Activated naive CD4-positive, alpha-beta T cell treated with Interleukin-2 at 50 U/mL for 16 hours (primary cell): ENCODE data around the gene PRICKLE2.

ENCODE experiments used
- DNase-seq: peaks from one replicate; pipeline ENCODE4 v3.0.0-alpha.2; 2020

PRICKLE2 gene

GRCh38 chr3:64187065-64187959 lies 38.0 kb downstream of the PRICKLE2 start:
- DNase-seq: no peak

- no peak for DNase-seq
Measured at GRCh38 chr3:64186667-64187064, 38.6 kb downstream of the PRICKLE2 start.

- no peak for DNase-seq
Measured at GRCh38 chr3:64185436-64185835, 39.8 kb downstream of the PRICKLE2 start.

GRCh38 chr3:64184621-64185020 lies 40.6 kb downstream of the PRICKLE2 start:
- DNase-seq: no peak

- no peak for DNase-seq
Measured at GRCh38 chr3:64179860-64180259, 45.4 kb downstream of the PRICKLE2 start.

- no peak for DNase-seq
Measured at GRCh38 chr3:64179249-64179648, 46.0 kb downstream of the PRICKLE2 start.

- no peak for DNase-seq
Measured at GRCh38 chr3:64178419-64178818, 46.8 kb downstream of the PRICKLE2 start.

- no peak for DNase-seq
Measured at GRCh38 chr3:64176461-64176996, 48.7 kb downstream of the PRICKLE2 start.

- no peak for DNase-seq
Measured at GRCh38 chr3:64174328-64174727, 50.9 kb downstream of the PRICKLE2 start.

- no peak for DNase-seq
Measured at GRCh38 chr3:64173563-64173962, 51.7 kb downstream of the PRICKLE2 start.

GRCh38 chr3:64170270-64170669 lies 55.0 kb downstream of the PRICKLE2 start:
- no peak for DNase-seq

GRCh38 chr3:64167868-64168267 lies 57.4 kb downstream of the PRICKLE2 start:
- DNase-seq: no peak

- DNase-seq: no peak
Measured at GRCh38 chr3:64167351-64167750, 57.9 kb downstream of the PRICKLE2 start.

- DNase-seq: no peak
Measured at GRCh38 chr3:64166584-64167162, 58.6 kb downstream of the PRICKLE2 start.

- no peak for DNase-seq
Measured at GRCh38 chr3:64164349-64164748, 60.9 kb downstream of the PRICKLE2 start.

- no peak for DNase-seq
Measured at GRCh38 chr3:64163755-64164148, 61.5 kb downstream of the PRICKLE2 start.

GRCh38 chr3:64163019-64163754 lies 62.1 kb downstream of the PRICKLE2 start:
- DNase-seq: no peak

- DNase-seq: no peak
Measured at GRCh38 chr3:64161481-64161952, 63.7 kb downstream of the PRICKLE2 start.

- no peak for DNase-seq
Measured at GRCh38 chr3:64160000-64160695, 65.1 kb downstream of the PRICKLE2 start.

GRCh38 chr3:64158334-64158733 lies 66.9 kb downstream of the PRICKLE2 start:
- DNase-seq: no peak

GRCh38 chr3:64157150-64158035 lies 67.9 kb downstream of the PRICKLE2 start:
- DNase-seq: no peak

- no peak for DNase-seq
Measured at GRCh38 chr3:64155328-64155727, 69.9 kb downstream of the PRICKLE2 start.
